ENCODE results near the gene TBCC. TPM values are rescaled to one million over a fixed set of nuclear protein-coding genes. Genes with fewer than 3 reads are reported as not detected.

TBCC gene
- total and polyA plus RNA-seq, 10 of the 15 experiments (the other 5 are each of a cell fraction or from before 2014, with no cell fraction given): 2.5 to 41.9 (median 20.3) TPM

DNA sequence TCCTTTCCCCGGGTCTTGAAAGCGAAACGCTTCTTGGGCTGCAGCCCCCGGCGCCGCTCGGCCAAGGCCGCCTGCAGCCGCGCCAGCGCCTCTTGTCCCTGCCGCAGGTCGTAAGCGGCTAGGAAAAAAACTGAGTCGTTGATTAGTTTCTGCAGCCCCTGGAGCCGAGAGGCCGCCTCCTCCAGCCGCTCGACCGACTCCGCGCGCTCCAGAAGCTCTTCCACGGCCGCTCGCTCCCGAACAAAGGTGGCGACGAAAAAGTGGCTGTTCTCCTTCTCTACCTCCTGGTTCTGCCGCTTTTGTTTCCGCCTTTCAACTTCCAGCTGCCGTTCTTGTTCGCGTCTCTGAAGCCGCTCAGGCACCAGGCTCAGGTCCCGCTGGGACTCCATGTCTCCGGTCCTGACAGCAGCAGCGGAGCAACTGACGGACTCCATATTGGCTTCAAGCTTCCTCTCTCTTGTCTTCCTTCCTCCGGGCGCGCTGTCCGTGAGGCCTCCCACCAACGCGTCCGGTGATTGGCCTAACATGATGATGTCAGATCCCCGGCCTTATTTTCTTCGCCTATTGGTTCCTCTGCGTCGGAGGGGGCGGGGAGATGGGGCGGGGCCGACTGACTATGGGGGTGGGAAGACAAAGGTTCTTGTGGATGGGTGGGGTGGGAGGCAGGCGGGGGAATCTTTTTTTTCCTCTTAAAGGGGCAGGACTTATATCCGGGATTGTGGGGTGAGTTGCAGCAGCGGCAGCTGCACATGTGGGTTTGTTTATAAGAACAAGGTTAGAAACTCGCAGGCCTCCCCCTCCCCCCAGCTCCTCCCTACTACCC is at the start of gene TBCC (continued):
- TF ChIP-seq, protein P1, sequence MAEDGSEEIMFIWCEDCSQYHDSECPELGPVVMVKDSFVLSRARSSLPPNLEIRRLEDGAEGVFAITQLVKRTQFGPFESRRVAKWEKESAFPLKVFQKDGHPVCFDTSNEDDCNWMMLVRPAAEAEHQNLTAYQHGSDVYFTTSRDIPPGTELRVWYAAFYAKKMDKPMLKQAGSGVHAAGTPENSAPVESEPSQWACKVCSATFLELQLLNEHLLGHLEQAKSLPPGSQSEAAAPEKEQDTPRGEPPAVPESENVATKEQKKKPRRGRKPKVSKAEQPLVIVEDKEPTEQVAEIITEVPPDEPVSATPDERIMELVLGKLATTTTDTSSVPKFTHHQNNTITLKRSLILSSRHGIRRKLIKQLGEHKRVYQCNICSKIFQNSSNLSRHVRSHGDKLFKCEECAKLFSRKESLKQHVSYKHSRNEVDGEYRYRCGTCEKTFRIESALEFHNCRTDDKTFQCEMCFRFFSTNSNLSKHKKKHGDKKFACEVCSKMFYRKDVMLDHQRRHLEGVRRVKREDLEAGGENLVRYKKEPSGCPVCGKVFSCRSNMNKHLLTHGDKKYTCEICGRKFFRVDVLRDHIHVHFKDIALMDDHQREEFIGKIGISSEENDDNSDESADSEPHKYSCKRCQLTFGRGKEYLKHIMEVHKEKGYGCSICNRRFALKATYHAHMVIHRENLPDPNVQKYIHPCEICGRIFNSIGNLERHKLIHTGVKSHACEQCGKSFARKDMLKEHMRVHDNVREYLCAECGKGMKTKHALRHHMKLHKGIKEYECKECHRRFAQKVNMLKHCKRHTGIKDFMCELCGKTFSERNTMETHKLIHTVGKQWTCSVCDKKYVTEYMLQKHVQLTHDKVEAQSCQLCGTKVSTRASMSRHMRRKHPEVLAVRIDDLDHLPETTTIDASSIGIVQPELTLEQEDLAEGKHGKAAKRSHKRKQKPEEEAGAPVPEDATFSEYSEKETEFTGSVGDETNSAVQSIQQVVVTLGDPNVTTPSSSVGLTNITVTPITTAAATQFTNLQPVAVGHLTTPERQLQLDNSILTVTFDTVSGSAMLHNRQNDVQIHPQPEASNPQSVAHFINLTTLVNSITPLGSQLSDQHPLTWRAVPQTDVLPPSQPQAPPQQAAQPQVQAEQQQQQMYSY (CRISPR knock-in tag; IDR thresholded peaks at IDR 0.05): no peak
- TF ChIP-seq SPI1 (IDR thresholded peaks at IDR 0.05; ENCODE audit: borderline replicate concordance, insufficient read depth, low read depth, low read length) (peak; percentile 54; the same call in 1 of the 2 replicates), SP1 (IDR thresholded peaks at IDR 0.05; ENCODE audit: low read depth, low read length) (peak; percentile 77), WRNIP1 (IDR thresholded peaks at IDR 0.05; ENCODE audit: borderline replicate concordance, low read depth, low read length) (no peak), RAD21 (IDR thresholded peaks at IDR 0.05; ENCODE audit: insufficient read depth, low read depth, low read length) (no peak), JUNB (IDR thresholded peaks at IDR 0.05) (no peak), NFIC (IDR thresholded peaks at IDR 0.05; ENCODE audit: low read depth, low read length) (no peak), GABPA (IDR thresholded peaks at IDR 0.05; ENCODE audit: low read depth) (peak; percentile 63; the same call in 1 of the 2 replicates), POLR2A (IDR thresholded peaks at IDR 0.05; ENCODE audit: low read depth, low read length) (peak; percentile 99), MYB (IDR thresholded peaks at IDR 0.05; ENCODE audit: borderline replicate concordance, low read depth, low read length) (no peak), CREM (IDR thresholded peaks at IDR 0.05; ENCODE audit: low read depth) (peak; percentile 77), FOS (IDR thresholded peaks at IDR 0.05; ENCODE audit: borderline replicate concordance, extremely low read depth, insufficient read length) (peak; percentile 23), PAX8 (IDR thresholded peaks at IDR 0.05) (0 out of 2 replicates have a peak, but pooled peaks have one; percentile 61), POLR2AphosphoS5 (IDR thresholded peaks at IDR 0.05; ENCODE audit: low read length) (peak; percentile 98), ESRRA (IDR thresholded peaks at IDR 0.05; ENCODE audit: low read length) (no peak), MEF2A (IDR thresholded peaks at IDR 0.05; ENCODE audit: insufficient read depth, low read depth, low read length) (no peak), ASH2L (IDR thresholded peaks at IDR 0.05; ENCODE audit: borderline replicate concordance, low read depth) (peak; percentile 88; the same call in 1 of the 2 replicates), ATF7 (IDR thresholded peaks at IDR 0.05; ENCODE audit: low read depth) (peak; percentile 85), BACH1 (IDR thresholded peaks at IDR 0.05; ENCODE audit: borderline replicate concordance) (peak; percentile 61; the same call in 1 of the 2 replicates), NR2C1 (IDR thresholded peaks at IDR 0.05) (no peak), STAT1 (conservative IDR thresholded peaks at IDR 0.05) (0 out of 2 replicates have a peak, but pooled peaks have one; percentile 77), HDAC2 (IDR thresholded peaks at IDR 0.05) (no peak), ZNF217 (IDR thresholded peaks at IDR 0.05) (no peak)
- TF ChIP-seq, protein P2, sequence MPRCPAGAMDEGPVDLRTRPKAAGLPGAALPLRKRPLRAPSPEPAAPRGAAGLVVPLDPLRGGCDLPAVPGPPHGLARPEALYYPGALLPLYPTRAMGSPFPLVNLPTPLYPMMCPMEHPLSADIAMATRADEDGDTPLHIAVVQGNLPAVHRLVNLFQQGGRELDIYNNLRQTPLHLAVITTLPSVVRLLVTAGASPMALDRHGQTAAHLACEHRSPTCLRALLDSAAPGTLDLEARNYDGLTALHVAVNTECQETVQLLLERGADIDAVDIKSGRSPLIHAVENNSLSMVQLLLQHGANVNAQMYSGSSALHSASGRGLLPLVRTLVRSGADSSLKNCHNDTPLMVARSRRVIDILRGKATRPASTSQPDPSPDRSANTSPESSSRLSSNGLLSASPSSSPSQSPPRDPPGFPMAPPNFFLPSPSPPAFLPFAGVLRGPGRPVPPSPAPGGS (IDR thresholded peaks at IDR 0.05; ENCODE audit: borderline replicate concordance, insufficient read depth, low read depth, low read length, poor library complexity, severe bottlenecking): peak; percentile 9
